Testis (tissue), 3 donors: ENCODE results near the gene BNIP2. TPM values are rescaled to one million over a fixed set of nuclear protein-coding genes. Genes with fewer than 3 reads are reported as not detected.

ENCODE experiments used
- DNase-seq: peaks from one replicate; pipeline ENCODE4 v3.0.0-alpha.2; 2019
- H3K27ac ChIP-seq, 2 donors: fragments of 200-600 bp; sonication (generic); one replicate each; pipeline ENCODE4 v1.5.1; 2019
- H3K27me3 ChIP-seq: fragments of 200-600 bp; sonication (generic); one replicate; pipeline ENCODE4 v1.5.1; 2019
- H3K36me3 ChIP-seq: fragments of 200-600 bp; sonication (generic); one replicate; pipeline ENCODE4 v1.5.1; 2017; ENCODE audit warnings: low read depth; ENCODE audit errors: missing control alignments
- H3K4me1 ChIP-seq: fragments of 200-600 bp; sonication (generic); one replicate; pipeline ENCODE4 v1.5.1; 2019
- H3K4me3 ChIP-seq, 2 donors: fragments of 200-600 bp; sonication (generic); one replicate each; pipeline ENCODE4 v1.5.1; 2017 to 2019
- H3K9me3 ChIP-seq: fragments of 200-600 bp; sonication (generic); one replicate; pipeline ENCODE4 v1.5.1; 2017
- POLR2A ChIP-seq: fragments of 450-650 bp; IDR thresholded peaks from one replicate; pipeline ENCODE4 v1.6.1; 2017; ENCODE audit warnings: antibody characterized with exemption, mild to moderate bottlenecking, moderate library complexity
- WGBS, 2 donors: methylation state at CpG; one replicate each; pipeline ENCODE4 v1.1.5; 2018; 5-methylcytosine and 5-hydroxymethylcytosine counted together
- intact Hi-C: fragments of 100-400 bp; cut with DNase I; formaldehyde crosslinking; loops from one replicate; pipeline ENCODE4 v1.15.1; 2023; ENCODE audit warnings: low total_unique reads
- polyA plus RNA-seq: library from polyadenylated mRNA; stranded (reverse); fragments of 350-450 nt; fragmentation: Illumina TruSeq; extraction: RNeasy Lipid Tissue Mini Kit (QIAGEN cat#74804); gene quantifications from one replicate; pipeline ENCODE4 v1.2.3, GENCODE V29; 2014; ENCODE audit warnings: low read depth, low replicate concordance; ENCODE audit not compliant: insufficient read depth
- total RNA-seq, 2 donors: library from RNA; depleted of rRNA; stranded (reverse); fragments of >200 nt; gene quantifications; one replicate each; pipeline ENCODE4 v1.2.3, GENCODE V29; 2016
- TF ChIP-seq, protein P1 (sequence below), 3 experiments: fragments of 450-650 bp in 2 of 3; fragments of 200-600 bp in 1 of 3; sonication (generic) in 1 of 3; IDR thresholded peaks; one replicate each; pipeline ENCODE4 v1.5.1; 2016 to 2019; ENCODE audit warnings: antibody characterized with exemption in 3 of 3, mild to moderate bottlenecking in 2 of 3, moderate library complexity in 1 of 3

The BNIP2 gene
- total and polyA plus RNA-seq, 3 donors from 2014 or later, result 47.9 to 145 (median 133) TPM

GRCh38 chr15:59711451-59712243 is 22.5 kb upstream of the BNIP2 start:
- no peak for DNase-seq
- no peak overlapping the region for H3K4me3 ChIP-seq
- TF ChIP-seq POLR2A, result no peak
- TF ChIP-seq, protein P1, sequence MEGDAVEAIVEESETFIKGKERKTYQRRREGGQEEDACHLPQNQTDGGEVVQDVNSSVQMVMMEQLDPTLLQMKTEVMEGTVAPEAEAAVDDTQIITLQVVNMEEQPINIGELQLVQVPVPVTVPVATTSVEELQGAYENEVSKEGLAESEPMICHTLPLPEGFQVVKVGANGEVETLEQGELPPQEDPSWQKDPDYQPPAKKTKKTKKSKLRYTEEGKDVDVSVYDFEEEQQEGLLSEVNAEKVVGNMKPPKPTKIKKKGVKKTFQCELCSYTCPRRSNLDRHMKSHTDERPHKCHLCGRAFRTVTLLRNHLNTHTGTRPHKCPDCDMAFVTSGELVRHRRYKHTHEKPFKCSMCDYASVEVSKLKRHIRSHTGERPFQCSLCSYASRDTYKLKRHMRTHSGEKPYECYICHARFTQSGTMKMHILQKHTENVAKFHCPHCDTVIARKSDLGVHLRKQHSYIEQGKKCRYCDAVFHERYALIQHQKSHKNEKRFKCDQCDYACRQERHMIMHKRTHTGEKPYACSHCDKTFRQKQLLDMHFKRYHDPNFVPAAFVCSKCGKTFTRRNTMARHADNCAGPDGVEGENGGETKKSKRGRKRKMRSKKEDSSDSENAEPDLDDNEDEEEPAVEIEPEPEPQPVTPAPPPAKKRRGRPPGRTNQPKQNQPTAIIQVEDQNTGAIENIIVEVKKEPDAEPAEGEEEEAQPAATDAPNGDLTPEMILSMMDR (IDR thresholded peaks at IDR 0.05), result no peak
- intact Hi-C loops, result no loop called here
- H3K36me3 ChIP-seq, result no peaks in the 10 kb centered on the region
- no peaks in the 10 kb centered on the region for H3K27me3 ChIP-seq
- H3K27ac ChIP-seq, result no peak overlapping the region
- no peaks in the 10 kb centered on the region for H3K9me3 ChIP-seq
- WGBS, 2 donors, result 51 to 72% methylated on average over 4 of the region's 4 CpGs
- H3K4me1 ChIP-seq, result no peaks in the 10 kb centered on the region

DNA sequence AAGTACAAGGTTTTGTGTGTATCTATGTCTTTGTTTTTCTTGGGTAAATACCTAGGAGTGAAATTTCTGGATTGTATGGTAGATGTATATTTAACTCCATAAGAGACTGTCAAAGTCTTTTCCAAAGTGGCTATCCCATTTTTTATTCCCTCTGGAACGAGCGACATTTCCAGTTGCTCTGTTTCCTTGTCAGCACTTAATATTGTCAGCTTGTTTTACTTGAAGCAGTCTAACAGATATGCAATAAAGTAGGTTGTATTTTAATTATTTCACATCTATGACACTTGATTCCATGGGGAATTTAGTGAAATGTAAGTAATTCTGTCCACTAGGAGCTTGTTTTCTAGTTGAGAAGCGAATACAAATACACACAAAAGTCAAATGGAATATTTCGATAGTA is 18.5 kb upstream of the BNIP2 start:
- Histone ChIP-seq H3K27me3 (no peaks in the 10 kb centered on the region), H3K9me3 (no peaks in the 10 kb centered on the region), H3K36me3 (no peaks in the 10 kb centered on the region), H3K4me3 (no peak overlapping the region), H3K27ac (no peak overlapping the region), H3K4me1 (no peaks in the 10 kb centered on the region)
- no peak for DNase-seq
- intact Hi-C loops, result no loop called here
- 95 to 96% methylated on average over 4 of the region's 4 CpGs for WGBS, 2 donors
- no peak for TF ChIP-seq POLR2A
- TF ChIP-seq, protein P1 (IDR thresholded peaks at IDR 0.05), result no peak

DNA sequence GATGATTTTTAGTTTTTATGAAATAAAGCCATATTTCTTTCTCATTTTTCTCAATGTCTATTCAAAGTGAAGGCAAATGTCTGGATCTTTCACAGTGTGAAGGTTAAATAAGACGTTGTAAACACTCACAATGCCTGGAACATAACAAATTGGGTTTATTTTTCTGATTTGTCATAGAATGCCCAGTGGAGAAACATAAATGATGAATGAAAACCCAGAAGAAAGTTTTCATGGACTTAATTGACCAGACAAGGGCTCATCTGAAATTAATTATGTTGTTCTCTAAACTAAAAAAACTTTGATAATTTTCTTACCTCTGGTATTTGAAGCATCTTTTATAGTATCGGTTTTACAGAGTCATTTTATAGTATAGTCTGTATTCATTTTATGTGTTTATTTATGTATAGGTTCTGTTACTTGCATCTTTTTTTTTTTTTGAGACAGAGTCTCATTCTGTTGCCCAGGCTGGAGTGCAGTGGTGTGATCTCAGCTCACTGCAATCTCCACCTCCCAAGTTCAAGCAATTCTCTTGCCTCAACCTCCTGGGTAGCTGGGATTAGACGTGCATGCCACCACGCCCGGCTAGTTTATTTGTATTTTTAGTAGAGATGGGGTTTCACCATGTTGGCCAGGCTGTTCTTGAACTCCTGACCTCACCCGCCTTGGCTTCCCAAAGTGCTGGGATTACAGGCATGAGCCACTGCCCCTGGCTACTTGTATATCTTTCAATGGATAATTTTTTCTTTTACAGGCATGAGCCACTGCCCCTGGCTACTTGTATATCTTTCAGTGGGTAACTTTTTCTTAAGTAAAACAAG is 15.1 kb upstream of the BNIP2 start:
- no peak for DNase-seq
- Histone ChIP-seq H3K9me3 (no peaks in the 10 kb centered on the region), H3K27ac (no peak overlapping the region), H3K36me3 (no peaks in the 10 kb centered on the region), H3K4me3 (no peak overlapping the region), H3K4me1 (no peaks in the 10 kb centered on the region), H3K27me3 (no peaks in the 10 kb centered on the region)
- intact Hi-C loops, result no loop called here
- 84 to 87% methylated on average over 6 of the region's 6 CpGs for WGBS, 2 donors
- TF ChIP-seq, protein P1 (IDR thresholded peaks at IDR 0.05), result no peak
- TF ChIP-seq POLR2A, result no peak

GRCh38 chr15:59702351-59702750 is 13.2 kb upstream of the BNIP2 start:
- intact Hi-C loops, result no loop called here
- no peak for TF ChIP-seq POLR2A
- TF ChIP-seq, protein P1 (IDR thresholded peaks at IDR 0.05), result no peak

More at GRCh38 chr15:59702351-59702750, 13.2 kb upstream of the BNIP2 start:
- no peak overlapping the region for H3K4me3 ChIP-seq
- DNase-seq, result no peak
- H3K27me3 ChIP-seq, result no peaks in the 10 kb centered on the region
- no peaks in the 10 kb centered on the region for H3K36me3 ChIP-seq
- H3K4me1 ChIP-seq, result no peaks in the 10 kb centered on the region
- H3K9me3 ChIP-seq, result no peaks in the 10 kb centered on the region
- no peak overlapping the region for H3K27ac ChIP-seq
